A673 (cell line): Measurements from ENCODE around the gene SFRP4.

Experiments used
- EZH2 ChIP-seq: fragments of 200-600 bp; sonication (generic); IDR thresholded peaks from 2 replicates; pipeline ENCODE4 v1.6.1; 2017; ENCODE audit warnings: borderline replicate concordance, low read depth, mild to moderate bottlenecking, mixed read lengths, antibody characterized with exemption, low read length; ENCODE audit not compliant: poor library complexity, severe bottlenecking
- TF ChIP-seq, protein P1 (sequence below): fragments of 300-800, 200-600 bp; sonication (generic); conservative IDR thresholded peaks from 2 replicates; pipeline ENCODE4 v1.5.1; 2017; ENCODE audit warnings: low read depth, mild to moderate bottlenecking, antibody characterized with exemption, low read length, moderate library complexity, mixed read lengths

DNA sequence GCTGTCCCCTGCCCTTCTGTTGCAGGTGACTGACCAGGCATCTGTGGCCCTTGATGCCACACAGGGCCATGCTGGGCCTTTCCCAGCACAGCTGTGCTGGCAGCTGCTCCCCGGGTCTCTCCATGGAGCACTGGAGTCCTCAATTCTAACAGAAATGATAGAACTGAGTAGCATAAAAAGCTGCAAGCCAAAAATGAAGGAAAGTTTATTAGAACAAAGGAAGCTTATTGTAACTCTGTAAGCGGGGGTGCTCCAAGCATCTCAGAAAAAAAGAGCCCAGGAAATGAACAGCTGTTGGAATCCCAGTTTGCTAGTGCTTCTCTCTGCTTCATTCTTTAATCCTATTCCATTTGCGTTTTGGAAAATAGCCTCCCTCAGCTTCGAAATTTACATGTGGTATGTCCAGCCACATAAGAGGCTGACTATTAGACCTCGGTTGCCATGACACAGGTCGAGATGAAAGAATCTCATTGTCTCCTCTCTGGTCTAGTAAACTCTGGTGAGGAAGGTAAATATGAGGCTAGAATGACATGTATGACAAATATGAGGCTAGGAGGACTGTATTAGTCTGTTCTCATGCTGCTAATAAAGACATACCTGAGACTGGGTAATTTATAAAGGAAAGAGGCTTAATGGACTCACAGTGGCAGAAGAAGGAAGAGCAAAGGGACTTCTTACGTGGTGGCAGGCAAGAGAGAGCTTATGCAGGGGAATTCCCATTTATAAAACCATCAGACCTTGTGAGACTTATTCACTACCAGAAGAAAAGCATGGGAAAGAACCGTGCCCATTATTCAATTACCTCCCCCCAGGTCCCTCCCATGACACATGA, 27.5 kb upstream of the SFRP4 start:
- TF ChIP-seq, protein P1, sequence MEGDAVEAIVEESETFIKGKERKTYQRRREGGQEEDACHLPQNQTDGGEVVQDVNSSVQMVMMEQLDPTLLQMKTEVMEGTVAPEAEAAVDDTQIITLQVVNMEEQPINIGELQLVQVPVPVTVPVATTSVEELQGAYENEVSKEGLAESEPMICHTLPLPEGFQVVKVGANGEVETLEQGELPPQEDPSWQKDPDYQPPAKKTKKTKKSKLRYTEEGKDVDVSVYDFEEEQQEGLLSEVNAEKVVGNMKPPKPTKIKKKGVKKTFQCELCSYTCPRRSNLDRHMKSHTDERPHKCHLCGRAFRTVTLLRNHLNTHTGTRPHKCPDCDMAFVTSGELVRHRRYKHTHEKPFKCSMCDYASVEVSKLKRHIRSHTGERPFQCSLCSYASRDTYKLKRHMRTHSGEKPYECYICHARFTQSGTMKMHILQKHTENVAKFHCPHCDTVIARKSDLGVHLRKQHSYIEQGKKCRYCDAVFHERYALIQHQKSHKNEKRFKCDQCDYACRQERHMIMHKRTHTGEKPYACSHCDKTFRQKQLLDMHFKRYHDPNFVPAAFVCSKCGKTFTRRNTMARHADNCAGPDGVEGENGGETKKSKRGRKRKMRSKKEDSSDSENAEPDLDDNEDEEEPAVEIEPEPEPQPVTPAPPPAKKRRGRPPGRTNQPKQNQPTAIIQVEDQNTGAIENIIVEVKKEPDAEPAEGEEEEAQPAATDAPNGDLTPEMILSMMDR = no peak
- TF ChIP-seq EZH2 = no peak
